Measurements from ENCODE around the gene DDX49. TPM values are rescaled to one million over a fixed set of nuclear protein-coding genes. Genes with fewer than 3 reads are reported as not detected.

The DDX49 gene, protein sequence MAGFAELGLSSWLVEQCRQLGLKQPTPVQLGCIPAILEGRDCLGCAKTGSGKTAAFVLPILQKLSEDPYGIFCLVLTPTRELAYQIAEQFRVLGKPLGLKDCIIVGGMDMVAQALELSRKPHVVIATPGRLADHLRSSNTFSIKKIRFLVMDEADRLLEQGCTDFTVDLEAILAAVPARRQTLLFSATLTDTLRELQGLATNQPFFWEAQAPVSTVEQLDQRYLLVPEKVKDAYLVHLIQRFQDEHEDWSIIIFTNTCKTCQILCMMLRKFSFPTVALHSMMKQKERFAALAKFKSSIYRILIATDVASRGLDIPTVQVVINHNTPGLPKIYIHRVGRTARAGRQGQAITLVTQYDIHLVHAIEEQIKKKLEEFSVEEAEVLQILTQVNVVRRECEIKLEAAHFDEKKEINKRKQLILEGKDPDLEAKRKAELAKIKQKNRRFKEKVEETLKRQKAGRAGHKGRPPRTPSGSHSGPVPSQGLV
- total RNA-seq (10 to 100 TPM; 16.2 to 29.8 (median 21.3) TPM), polyA plus RNA-seq (10 to 100 TPM; 44.4 to 74.5 TPM)
- long read RNA-seq, donor 1, transcript DDX49-201 (13 exons, 1,830 nt): major isoform, 26 of 38 reads
- long read RNA-seq, donor 1, partial matches to known transcripts: 2 of 38 reads
- long read RNA-seq, donor 1, other reads (novel, unspliced or antisense): 5 of 38 reads
- long read RNA-seq, donor 2, transcript DDX49-201 (13 exons, 1,830 nt): major isoform, 24 of 28 reads
- long read RNA-seq, donor 2, partial matches to known transcripts: 2 of 28 reads
- long read RNA-seq, donor 2, other reads (novel, unspliced or antisense): 1 of 28 reads
- long read RNA-seq, donor 3, transcript DDX49-201 (13 exons, 1,830 nt): major isoform, 35 of 45 reads
- long read RNA-seq, donor 3, partial matches to known transcripts: 2 of 45 reads
- long read RNA-seq, donor 3, other reads (novel, unspliced or antisense): 5 of 45 reads

DNA sequence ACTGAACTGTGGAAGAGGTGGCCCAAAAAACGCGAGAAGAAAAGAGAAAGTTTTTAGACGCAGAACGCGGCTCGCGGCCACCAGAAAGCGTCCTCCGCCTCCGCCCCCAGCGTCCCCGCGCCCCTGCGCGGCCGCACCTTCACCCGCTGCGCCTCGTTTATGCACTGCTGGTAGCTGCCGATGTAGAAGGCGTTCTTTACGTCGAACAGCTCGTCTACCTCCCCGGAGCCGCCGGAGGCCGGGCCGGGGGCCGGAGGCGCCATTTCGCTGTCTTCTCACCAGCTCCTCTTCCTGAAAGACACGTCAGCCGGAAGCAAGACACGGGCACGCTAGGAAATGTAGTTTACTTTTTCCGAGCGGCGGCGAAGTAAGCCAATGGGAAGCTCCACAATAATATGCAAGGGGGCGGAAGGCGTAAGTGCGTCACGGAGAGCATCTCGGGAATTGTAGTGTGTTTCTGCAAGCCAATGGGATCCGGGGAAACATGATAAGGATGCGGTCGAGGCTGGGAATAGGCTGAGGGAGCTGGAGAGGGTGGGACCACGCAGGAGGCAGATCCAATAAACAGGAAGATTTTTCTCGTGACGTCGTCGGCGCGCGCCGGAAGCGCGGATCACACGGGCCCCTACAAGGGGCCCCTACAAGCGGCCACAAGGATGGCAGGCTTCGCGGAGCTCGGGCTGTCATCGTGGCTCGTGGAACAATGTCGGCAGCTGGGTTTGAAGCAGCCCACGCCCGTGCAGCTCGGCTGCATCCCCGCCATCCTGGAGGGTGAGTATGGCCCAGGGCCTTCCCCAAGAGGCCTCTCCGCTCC lies at the start of gene DDX49, which contains the start of gene COPE:
TSS of gene DDX49 (plus strand) at position 630 of the 814 bp plus-strand sequence. CDS start at position 657, 27 bp downstream.
TSS of gene COPE (minus strand) at position 302 of the 814 bp plus-strand sequence. CDS start at position 263, 39 bp downstream.
- WGBS, 2 donors: 0% methylated on average over 72 of the region's 72 CpGs
- TF ChIP-seq, protein P1, sequence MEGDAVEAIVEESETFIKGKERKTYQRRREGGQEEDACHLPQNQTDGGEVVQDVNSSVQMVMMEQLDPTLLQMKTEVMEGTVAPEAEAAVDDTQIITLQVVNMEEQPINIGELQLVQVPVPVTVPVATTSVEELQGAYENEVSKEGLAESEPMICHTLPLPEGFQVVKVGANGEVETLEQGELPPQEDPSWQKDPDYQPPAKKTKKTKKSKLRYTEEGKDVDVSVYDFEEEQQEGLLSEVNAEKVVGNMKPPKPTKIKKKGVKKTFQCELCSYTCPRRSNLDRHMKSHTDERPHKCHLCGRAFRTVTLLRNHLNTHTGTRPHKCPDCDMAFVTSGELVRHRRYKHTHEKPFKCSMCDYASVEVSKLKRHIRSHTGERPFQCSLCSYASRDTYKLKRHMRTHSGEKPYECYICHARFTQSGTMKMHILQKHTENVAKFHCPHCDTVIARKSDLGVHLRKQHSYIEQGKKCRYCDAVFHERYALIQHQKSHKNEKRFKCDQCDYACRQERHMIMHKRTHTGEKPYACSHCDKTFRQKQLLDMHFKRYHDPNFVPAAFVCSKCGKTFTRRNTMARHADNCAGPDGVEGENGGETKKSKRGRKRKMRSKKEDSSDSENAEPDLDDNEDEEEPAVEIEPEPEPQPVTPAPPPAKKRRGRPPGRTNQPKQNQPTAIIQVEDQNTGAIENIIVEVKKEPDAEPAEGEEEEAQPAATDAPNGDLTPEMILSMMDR (IDR thresholded peaks at IDR 0.05): peak in 1 of 9 donors; percentile 7
- intact Hi-C loops (cut with DNase I): loop anchor here in 2 of 10 donors (1.0 to 10.0 kb wide), 3 partner anchors 21 to 454 kb away; partner anchors contain the start of gene HOMER3 (in 1 of the 2)
- Histone ChIP-seq H3K4me1 (peaks cover 11 to 40% (median 31%) of the 10 kb centered on the region in 9 donors), H3K9me3 (no peaks in the 10 kb centered on the region), H3K4me3 (peak within 1 kb of the TSS; percentile 65 to 98 (median 88)), H3K27ac (peak within 1 kb of the TSS; percentile 76 to 94 (median 90)), H3K36me3 (peaks cover 0 to 63% (median 21%) of the 10 kb centered on the region in 9 donors), H3K27me3 (no peaks in the 10 kb centered on the region)
- ATAC-seq (peak; percentile 96 to 99 (median 99)), DNase-seq (peak; percentile 95 to 99)

DNA sequence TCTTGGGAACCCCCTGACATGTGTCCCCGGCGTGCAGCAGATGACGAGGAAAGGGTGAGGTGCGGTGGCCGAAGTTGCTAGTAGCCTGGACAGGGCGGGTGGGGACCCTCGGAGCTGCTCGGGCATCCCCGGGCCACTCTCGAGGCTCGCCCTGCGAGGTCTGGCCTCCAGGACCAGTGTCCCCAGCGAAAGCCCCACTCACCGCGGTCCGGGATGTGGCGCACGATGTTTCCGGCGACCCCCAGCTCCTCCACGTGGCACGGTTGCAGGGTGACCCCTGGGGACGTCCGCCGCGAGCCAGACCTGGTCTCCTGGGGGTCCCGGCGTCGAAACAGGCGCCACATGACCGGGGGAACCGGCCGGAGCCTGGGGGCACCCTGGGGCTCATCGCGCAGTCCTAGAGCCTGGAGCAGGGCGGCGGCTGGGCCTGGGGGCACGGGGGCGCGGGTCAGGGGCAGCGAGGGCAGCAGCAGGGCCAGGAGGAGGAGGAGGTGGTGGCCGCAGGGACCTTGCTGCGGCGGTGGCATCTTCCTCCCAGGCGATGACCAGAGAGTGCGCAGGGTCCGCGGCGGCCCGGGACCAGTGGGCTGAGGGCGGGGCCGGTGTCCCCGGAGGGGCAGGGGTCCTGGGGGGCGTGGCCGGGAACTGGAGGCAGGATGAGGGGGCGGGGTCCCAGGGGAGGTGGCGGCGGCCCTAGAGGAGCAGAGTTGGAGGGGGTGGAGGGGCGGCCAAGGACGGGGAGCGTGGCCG lies 49.6 kb upstream of the DDX49 start:
- Histone ChIP-seq H3K4me1 (peaks cover 0 to 28% (median 17%) of the 10 kb centered on the region in 9 donors), H3K4me3 (no peak overlapping the region), H3K36me3 (peaks cover 0 to 35% (median 25%) of the 10 kb centered on the region in 9 donors), H3K9me3 (no peaks in the 10 kb centered on the region), H3K27me3 (peaks cover 0 to 39% (median 15%) of the 10 kb centered on the region in 7 donors), H3K27ac (no peak overlapping the region)
- intact Hi-C loops (cut with DNase I): loop anchor here in 1 of 10 donors (5.0 kb wide), 1 partner anchor 278 kb away; no protein-coding TSS in a partner anchor
- DNase-seq: no peak
- ATAC-seq: peak in 1 of 8 donors; percentile 22
- TF ChIP-seq, protein P1 (IDR thresholded peaks at IDR 0.05): no peak
- 8 to 13% methylated on average over 46 to 62 of the region's 62 CpGs for WGBS, 2 donors

DNA sequence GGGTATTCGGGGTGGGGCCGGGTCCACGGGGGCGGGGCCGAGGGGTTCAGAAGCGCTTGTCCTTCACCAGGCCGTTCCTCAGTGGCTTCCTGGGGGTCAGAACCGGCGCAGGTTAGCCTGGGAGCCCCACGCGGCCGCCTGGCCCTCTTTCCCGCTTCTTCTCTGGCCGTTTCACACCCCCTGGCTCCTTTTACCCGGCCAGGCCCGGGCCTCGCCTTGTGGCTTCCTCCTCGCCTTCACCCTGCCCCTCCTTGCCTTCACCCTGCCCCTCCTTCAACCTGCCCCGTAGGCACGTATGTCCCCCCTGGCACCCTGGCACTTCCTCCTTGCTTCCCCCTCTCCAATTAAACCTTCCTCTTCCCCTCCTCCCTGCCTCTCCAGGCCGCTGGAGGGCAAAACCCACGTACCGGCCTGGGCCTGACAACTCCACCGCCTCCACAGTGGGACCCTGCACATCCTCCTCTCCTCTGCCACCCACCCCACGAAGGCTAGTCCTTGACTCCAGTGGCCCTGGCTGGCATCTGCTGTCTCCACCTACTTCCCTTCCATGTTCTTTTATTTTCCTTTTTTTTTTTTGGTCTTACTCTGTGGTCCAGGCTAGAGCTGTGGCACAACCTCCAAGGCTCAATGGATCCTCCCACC lies 48.9 kb upstream of the DDX49 start:
- no peak for ATAC-seq
- Histone ChIP-seq H3K27ac (no peak overlapping the region), H3K36me3 (peaks cover 0 to 28% (median 18%) of the 10 kb centered on the region in 9 donors), H3K9me3 (no peaks in the 10 kb centered on the region), H3K27me3 (peaks cover 0 to 39% (median 15%) of the 10 kb centered on the region in 7 donors), H3K4me3 (no peak overlapping the region), H3K4me1 (peaks cover 0 to 28% (median 17%) of the 10 kb centered on the region in 9 donors)
- intact Hi-C loops (cut with DNase I): no loop called here
- TF ChIP-seq, protein P1 (IDR thresholded peaks at IDR 0.05): no peak
- no peak for DNase-seq
- 36 to 39% methylated on average over 19 to 25 of the region's 25 CpGs for WGBS, 2 donors
